ENCODE measurements around the gene PRKAA1.

GRCh38 chr5:40838086-40838485 lies 39.9 kb upstream of the PRKAA1 start:
- no peak for TF ChIP-seq CTCF (IDR thresholded peaks at IDR 0.05; ENCODE audit: insufficient read depth, low read depth, low read length)
- no peak for TF ChIP-seq EZH2 (IDR thresholded peaks at IDR 0.05; ENCODE audit: insufficient read depth, low read length)

All from astrocyte (in vitro differentiated cells and primary cell).